ENCODE results near the gene MDC1.

The MDC1 gene

GRCh38 chr6:30654798-30655742, 62.0 kb downstream of the MDC1 start:
- H3K4me1 ChIP-seq, result no peaks in the 10 kb centered on the region
- no peak for TF ChIP-seq CTCF (IDR thresholded peaks at IDR 0.05)
- H3K27ac ChIP-seq, result no peak overlapping the region
- H2AFZ ChIP-seq, result no peak overlapping the region
- H3K4me2 ChIP-seq (ENCODE audit: low read length), result no peak overlapping the region
- H3K9ac ChIP-seq, result no peak overlapping the region
- no peaks in the 10 kb centered on the region for H3K36me3 ChIP-seq (ENCODE audit: control insufficient read depth, insufficient read depth, low read length)
- H3K79me2 ChIP-seq, result no peaks in the 10 kb centered on the region
- no peak overlapping the region for H3K4me3 ChIP-seq (ENCODE audit: low read depth, low read length)
- no peaks in the 10 kb centered on the region for H3K9me3 ChIP-seq (ENCODE audit: control insufficient read depth, low read length)
- no peaks in the 10 kb centered on the region for H3K27me3 ChIP-seq (ENCODE audit: control insufficient read depth, insufficient read depth, low read length)

- Histone ChIP-seq H3K4me2 (ENCODE audit: low read length) (no peak overlapping the region), H3K27ac (no peak overlapping the region), H2AFZ (no peak overlapping the region), H3K4me3 (ENCODE audit: low read depth, low read length) (no peak overlapping the region), H3K27me3 (ENCODE audit: control insufficient read depth, insufficient read depth, low read length) (no peaks in the 10 kb centered on the region), H3K4me1 (peaks cover 5% of the 10 kb centered on the region), H3K9me3 (ENCODE audit: control insufficient read depth, low read length) (no peaks in the 10 kb centered on the region), H3K79me2 (peaks cover 18% of the 10 kb centered on the region), H3K36me3 (ENCODE audit: control insufficient read depth, insufficient read depth, low read length) (no peaks in the 10 kb centered on the region), H3K9ac (no peak overlapping the region)
- TF ChIP-seq CTCF (IDR thresholded peaks at IDR 0.05), result no peak
Measured at GRCh38 chr6:30651143-30651542, 65.9 kb downstream of the MDC1 start.
